H1 (cell line): Measurements from ENCODE around the gene PHF3. TPM values are rescaled to one million over a fixed set of nuclear protein-coding genes. Genes with fewer than 3 reads are reported as not detected.

ENCODE experiments used
- CTCF ChIA-PET: fragments of 300-600 bp; sonication (Branson Sonifier 250); formaldehyde crosslinking; loops from one replicate; lab custom pipeline; 2021; ENCODE audit not compliant: partially characterized antibody; lab: Charles Lee
- POLR2A ChIA-PET: fragments of 300-600 bp; sonication (Branson Sonifier 250); formaldehyde crosslinking; loops from one replicate; lab custom pipeline; 2021; ENCODE audit warnings: inconsistent platforms; ENCODE audit not compliant: partially characterized antibody; lab: Charles Lee
- DNase-seq, 2 experiments: peaks; one replicate each; pipeline versions ENCODE4 v3.0.0 to v3.0.0-alpha.2; 2010 to 2022; ENCODE audit warnings: low spot score in 2 of 2, low read depth in 1 of 2, mixed read lengths in 1 of 2
- FAIRE-seq: peaks from 2 replicates; lab custom pipeline; 2011; peaks lifted over from hg19 to GRCh38; lab: Jason Lieb, UNC
- H2AFZ ChIP-seq: 2 replicates; pipeline ENCODE4 v1.8.1; 2012; ENCODE audit warnings: low read length, inconsistent platforms
- H2AK5ac ChIP-seq: 2 replicates; pipeline ENCODE4 v1.6.1; 2013; ENCODE audit warnings: low read depth, low read length
- H2BK120ac ChIP-seq: replicated peaks from 2 replicates; pipeline ENCODE3; 2013; ENCODE audit warnings: low read depth, low read length, inconsistent platforms
- H2BK12ac ChIP-seq: 2 replicates; pipeline ENCODE4 v1.6.1; 2013; ENCODE audit warnings: low read depth, low read length
- H2BK15ac ChIP-seq: 2 replicates; pipeline ENCODE4 v1.6.1; 2013; ENCODE audit warnings: low read length
- H2BK20ac ChIP-seq: 2 replicates; pipeline ENCODE4 v1.6.1; 2013; ENCODE audit warnings: low read length
- H2BK5ac ChIP-seq: 2 replicates; pipeline ENCODE4 v1.6.1; 2013; ENCODE audit warnings: low read depth, low read length
- H3K14ac ChIP-seq: 2 replicates; pipeline ENCODE4 v1.6.1; 2013; ENCODE audit warnings: inconsistent platforms; ENCODE audit not compliant: insufficient read length
- H3K18ac ChIP-seq: 2 replicates; pipeline ENCODE4 v1.6.1; 2013; ENCODE audit warnings: low read length; ENCODE audit errors: extremely low read depth
- H3K23ac ChIP-seq: 2 replicates; pipeline ENCODE4 v1.6.1; 2013; ENCODE audit warnings: inconsistent platforms; ENCODE audit not compliant: insufficient read length
- H3K23me2 ChIP-seq: 2 replicates; pipeline ENCODE4 v1.6.1; 2013; ENCODE audit warnings: low read depth, low read length
- H3K27ac ChIP-seq: 2 replicates; pipeline ENCODE4 v1.6.1; 2011; ENCODE audit warnings: low read depth, low read length, inconsistent platforms
- H3K27me3 ChIP-seq, 4 experiments: replicated peaks in 1 of 4; 1 replicate in 1 of 4; 2 replicates in 3 of 4; pipeline versions ENCODE4 v1.6.1 to v1.8.1; 2011 to 2013; ENCODE audit warnings: low read length in 3 of 4, mild to moderate bottlenecking in 3 of 4, inconsistent platforms in 2 of 4, mixed read lengths in 2 of 4, moderate library complexity in 1 of 4; ENCODE audit not compliant: control insufficient read depth in 3 of 4, insufficient read depth in 3 of 4; ENCODE audit errors: extremely low read depth in 1 of 4
- H3K36me3 ChIP-seq, 4 experiments: 2 replicates each; pipeline versions ENCODE4 v1.6.1 to v1.8.1; 2011 to 2013; ENCODE audit warnings: mild to moderate bottlenecking in 4 of 4, low read length in 3 of 4, moderate library complexity in 2 of 4, control low read depth in 1 of 4, inconsistent platforms in 1 of 4; ENCODE audit not compliant: insufficient read depth in 4 of 4, control insufficient read depth in 2 of 4
- H3K4ac ChIP-seq: replicated peaks from 2 replicates; pipeline ENCODE3; 2013; ENCODE audit warnings: low read length, low read depth, mixed read lengths, inconsistent platforms; ENCODE audit not compliant: insufficient read length
- H3K4me1 ChIP-seq, 4 experiments: replicated peaks in 1 of 4; 1 replicate in 1 of 4; 2 replicates in 3 of 4; pipeline versions ENCODE4 v1.6.1 to v1.8.1; 2011 to 2013; ENCODE audit warnings: low read length in 3 of 4, inconsistent platforms in 2 of 4, mixed read lengths in 1 of 4; ENCODE audit not compliant: insufficient read depth in 4 of 4, control insufficient read depth in 3 of 4
- H3K4me2 ChIP-seq, 2 experiments: 2 replicates each; pipeline versions ENCODE4 v1.6.1 to v1.8.1; 2011 to 2013; ENCODE audit warnings: low read depth in 2 of 2, low read length in 2 of 2, control low read depth in 1 of 2, inconsistent platforms in 1 of 2, mild to moderate bottlenecking in 1 of 2; ENCODE audit not compliant: insufficient read depth in 1 of 2
- H3K4me3 ChIP-seq, 4 experiments: fragments of 200-600, 300-600 bp in 1 of 4; sonication (generic), shearing (Covaris generic), sonication (Bioruptor Twin) in 1 of 4; 2 replicates each; pipeline versions ENCODE4 v1.5.1 to v1.8.1; 2011 to 2016; ENCODE audit warnings: low read length in 4 of 4, low read depth in 3 of 4, control low read depth in 2 of 4, inconsistent platforms in 2 of 4, mild to moderate bottlenecking in 2 of 4, mixed read lengths in 1 of 4, moderate library complexity in 1 of 4; ENCODE audit not compliant: insufficient read depth in 2 of 4; ENCODE audit errors: extremely low read depth in 1 of 4
- H3K56ac ChIP-seq: replicated peaks from 2 replicates; pipeline ENCODE3; 2013; ENCODE audit warnings: low read depth, mild to moderate bottlenecking, mixed read lengths, low read length, inconsistent platforms; ENCODE audit not compliant: insufficient read length
- H3K79me1 ChIP-seq: 2 replicates; pipeline ENCODE4 v1.6.1; 2013; ENCODE audit warnings: low read depth, low read length, control low read depth
- H3K79me2 ChIP-seq, 2 experiments: 2 replicates each; pipeline versions ENCODE4 v1.6.1 to v1.8.1; 2012 to 2013; ENCODE audit warnings: low read length in 2 of 2, mild to moderate bottlenecking in 2 of 2, inconsistent platforms in 1 of 2; ENCODE audit not compliant: insufficient read depth in 2 of 2, control insufficient read depth in 1 of 2
- H3K9ac ChIP-seq, 4 experiments: replicated peaks in 1 of 4; 1 replicate in 1 of 4; 2 replicates in 3 of 4; pipeline versions ENCODE4 v1.6.1 to v1.8.1; 2011 to 2013; ENCODE audit warnings: low read depth in 3 of 4, low read length in 3 of 4, control low read depth in 2 of 4, mild to moderate bottlenecking in 2 of 4, moderate library complexity in 2 of 4, inconsistent platforms in 1 of 4; ENCODE audit errors: extremely low read depth in 1 of 4
- H3K9me3 ChIP-seq, 2 experiments: 2 replicates each; pipeline versions ENCODE4 v1.6.1 to v1.8.1; 2012 to 2013; ENCODE audit warnings: mild to moderate bottlenecking in 2 of 2, moderate library complexity in 2 of 2, control low read depth in 1 of 2, inconsistent platforms in 1 of 2, low read depth in 1 of 2, low read length in 1 of 2, mixed read lengths in 1 of 2; ENCODE audit not compliant: insufficient read depth in 2 of 2
- H4K20me1 ChIP-seq, 2 experiments: replicated peaks in 1 of 2; 2 replicates each; pipeline versions ENCODE3 to v1.8.1; 2011 to 2013; ENCODE audit warnings: inconsistent platforms in 2 of 2, low read length in 2 of 2, mild to moderate bottlenecking in 1 of 2; ENCODE audit not compliant: insufficient read depth in 2 of 2, control insufficient read depth in 1 of 2
- H4K5ac ChIP-seq: 2 replicates; pipeline ENCODE4 v1.6.1; 2013; ENCODE audit warnings: low read length, low read depth, mixed read lengths, inconsistent platforms; ENCODE audit not compliant: insufficient read length
- H4K8ac ChIP-seq: 2 replicates; pipeline ENCODE4 v1.8.0; 2013; ENCODE audit warnings: mild to moderate bottlenecking, moderate library complexity, low read length, inconsistent platforms; ENCODE audit not compliant: insufficient read depth; ENCODE audit errors: extremely low read depth
- H4K91ac ChIP-seq: replicated peaks from 2 replicates; pipeline ENCODE3; 2013; ENCODE audit warnings: low read length, mixed read lengths, inconsistent platforms; ENCODE audit not compliant: insufficient read length
- POU5F1 ChIP-seq: IDR thresholded peaks from 2 replicates; pipeline ENCODE4 v1.6.1; 2011; ENCODE audit warnings: low read depth, mild to moderate bottlenecking, low read length, moderate library complexity
- RFX5 ChIP-seq: IDR thresholded peaks from 2 replicates; pipeline ENCODE4 v1.6.1; 2011; ENCODE audit warnings: low read depth, low read length, improper control_type of control experiment, borderline replicate concordance
- RXRA ChIP-seq: IDR thresholded peaks from 2 replicates; pipeline ENCODE4 v1.6.1; 2011; ENCODE audit warnings: low read depth, mild to moderate bottlenecking, low read length, moderate library complexity; ENCODE audit not compliant: insufficient read depth
- WGBS, 2 experiments: shearing (Covaris generic) in 1 of 2; methylation state at CpG; one replicate each; pipeline versions ENCODE4 v1.1.6 to v1.1.7; 2013 to 2015; ENCODE audit warnings: low lambda C conversion rate in 2 of 2, mixed read lengths in 2 of 2, inconsistent platforms in 1 of 2, low coverage in 1 of 2, missing lambda C conversion rate in 1 of 2; ENCODE audit not compliant: insufficient replicate concordance in 2 of 2, insufficient coverage in 1 of 2, insufficient read length in 1 of 2; ENCODE audit errors: extremely low coverage in 1 of 2, missing lambda C conversion rate in 1 of 2; 5-methylcytosine and 5-hydroxymethylcytosine counted together
- polyA plus RNA-seq, 7 experiments: library from polyadenylated mRNA; depleted of rRNA in 3 of 7; stranded (reverse) in 5 of 7; unstranded in 2 of 7; fragments of >200 nt in 5 of 7; fragments of 200-250 nt in 2 of 7; gene quantifications; 1 replicate in 5 of 7; 2 replicates in 1 of 7; 4 replicates in 1 of 7; pipeline versions ENCODE4 v1.2.1 to v1.2.3, GENCODE V29; 2011 to 2013; ENCODE audit warnings: missing spikeins in 2 of 7, mixed read lengths in 2 of 7
- total RNA-seq: library from RNA; stranded (reverse); fragmentation: NEBNext Ultra II Directional; extraction: Animal tissue kit (Norgen Biotek cat#: 25700); gene quantifications from 2 replicates; pipeline ENCODE4 v1.2.1, GENCODE V29; 2021

Gene PHF3
- total and polyA plus RNA-seq, 2 of the 8 experiments (the other 6 are each of a cell fraction or from before 2014, with no cell fraction given), result 10.1 to 69.3 TPM

DNA sequence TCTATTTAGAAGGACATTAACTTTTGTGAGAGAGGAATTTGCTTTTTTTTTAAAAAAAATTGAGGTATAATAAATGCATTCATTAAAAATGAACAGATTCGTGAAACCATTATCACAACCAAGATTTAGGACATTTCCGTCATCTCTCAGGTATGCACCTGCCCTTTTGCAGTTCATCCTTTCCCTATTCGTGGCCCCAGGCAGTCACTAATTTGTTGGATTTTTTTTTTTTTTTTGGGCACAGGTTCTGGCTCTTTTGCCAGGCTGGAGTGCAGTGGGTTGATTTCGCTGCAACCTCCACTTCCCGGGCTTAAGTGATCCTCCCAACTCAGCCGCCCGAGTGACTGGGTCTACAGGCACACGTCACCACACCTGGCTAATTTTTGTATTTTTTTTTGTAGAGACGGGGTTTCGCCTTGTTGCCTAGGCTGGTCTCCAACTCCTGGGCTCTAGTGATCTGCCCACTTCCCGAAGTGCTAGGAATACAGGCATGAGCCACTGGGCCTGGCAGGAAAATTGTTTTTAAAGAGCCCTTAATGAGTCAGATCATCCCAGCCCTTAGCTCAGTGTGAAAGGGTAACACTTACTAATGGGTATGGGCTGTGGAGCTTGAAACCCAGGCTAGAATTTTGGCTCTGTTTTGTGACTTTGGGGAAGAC, 9.2 kb downstream of the PHF3 start:
- no peak overlapping the region for H2AK5ac ChIP-seq
- H3K23me2 ChIP-seq, result no peaks in the 10 kb centered on the region; the same call in 1 of the 2 replicates
- no peak overlapping the region for H4K91ac ChIP-seq
- H3K4me2 ChIP-seq, result no peak overlapping the region
- H3K56ac ChIP-seq, result no peak overlapping the region
- ChIA-PET CTCF (interaction anchor here (1.1 kb wide), 1 partner anchor 8 kb away, joined by 3 read pairs; no protein-coding TSS in a partner anchor), POLR2A (interaction anchor here (0.8 to 5.3 kb wide), 2 partner anchors 9 to 223 kb away, joined by 5 to 27 read pairs; partner anchors contain the start of gene PHF3)
- WGBS, 2 experiments, result 88% methylated on average over 11 of the region's 11 CpGs; no CpG with 5 or more reads in 1 of the 2 experiments
- FAIRE-seq (no peak), DNase-seq (no peak)
- no peak overlapping the region for H4K8ac ChIP-seq
- H4K5ac ChIP-seq, result no peak overlapping the region
- no peaks in the 10 kb centered on the region for H3K79me1 ChIP-seq
- no peak overlapping the region for H2BK20ac ChIP-seq
- H3K36me3 ChIP-seq, result peaks cover 0 to 8% (median 1%) of the 10 kb centered on the region in 4 experiments; a peak in 1 of 8 replicates
- H3K27ac ChIP-seq, result no peak overlapping the region
- no peak overlapping the region for H3K14ac ChIP-seq
- no peak overlapping the region for H2BK15ac ChIP-seq
- H2BK120ac ChIP-seq, result no peak overlapping the region
- no peaks in the 10 kb centered on the region; a peak in 1 of 7 replicates for H3K4me1 ChIP-seq
- H3K27me3 ChIP-seq, result no peaks in the 10 kb centered on the region
- H3K9me3 ChIP-seq, result no peaks in the 10 kb centered on the region
- no peak overlapping the region for H2BK5ac ChIP-seq
- TF ChIP-seq RXRA (no peak), RFX5 (no peak), POU5F1 (no peak)
- no peak overlapping the region for H3K23ac ChIP-seq
- peaks cover 16 to 100% of the 10 kb centered on the region in 2 experiments for H3K79me2 ChIP-seq
- no peak overlapping the region for H3K4me3 ChIP-seq
- no peak overlapping the region for H3K18ac ChIP-seq
- no peak overlapping the region for H3K9ac ChIP-seq
- H2AFZ ChIP-seq, result no peak overlapping the region
- H3K4ac ChIP-seq, result no peak overlapping the region
- peaks cover 12 to 28% of the 10 kb centered on the region in 2 experiments for H4K20me1 ChIP-seq
- no peak overlapping the region for H2BK12ac ChIP-seq
